HEK293T (cell line): ENCODE measurements around the gene ENOSF1.

ENCODE experiments used
- L3MBTL2 ChIP-seq: fragments of 450-650 bp; conservative IDR thresholded peaks from 2 replicates; pipeline ENCODE4 v1.6.1; 2016; ENCODE audit warnings: mild to moderate bottlenecking
- NFRKB ChIP-seq: fragments of 450-650 bp; IDR thresholded peaks from 2 replicates; pipeline ENCODE4 v1.6.1; 2016; ENCODE audit warnings: mild to moderate bottlenecking, moderate library complexity
- SP1 ChIP-seq: fragments of 450-650 bp; IDR thresholded peaks from 2 replicates; pipeline ENCODE4 v1.6.1; 2017
- SUZ12 ChIP-seq: fragments of 450-650 bp; IDR thresholded peaks from 2 replicates; pipeline ENCODE4 v1.6.1; 2016; ENCODE audit warnings: mild to moderate bottlenecking

DNA sequence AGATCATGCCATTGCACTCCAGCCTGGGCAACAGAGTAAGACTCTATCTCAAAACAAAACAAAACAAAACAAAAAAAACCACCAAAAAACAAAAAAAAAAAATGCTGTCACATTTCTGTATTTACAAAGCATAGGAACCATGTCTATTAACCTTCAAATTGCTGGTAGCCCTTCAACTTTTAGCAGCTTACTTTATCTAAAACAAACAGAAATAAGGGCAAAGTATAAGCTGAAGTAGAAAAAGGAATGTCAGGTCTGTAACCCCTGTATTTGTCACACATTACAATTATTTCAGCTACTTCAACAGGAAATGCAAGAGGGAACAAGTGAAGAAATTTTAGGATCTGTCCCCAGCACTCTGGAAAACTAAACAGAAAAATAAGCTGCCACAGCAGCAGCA, 29.6 kb downstream of the ENOSF1 start:
- TF ChIP-seq L3MBTL2 (no peak), SUZ12 (no peak), SP1 (no peak), NFRKB (no peak)
